ENCODE results near the gene RAMAC.
"Not testable (repeated sequence)": the region's sequence is repeated elsewhere in the genome, so short reads cannot be mapped to it uniquely, and the experiment has no call there.

The RAMAC gene

GRCh38 chr15:82985688-82986441 is at the start of gene RAMAC:
TSS of gene RAMAC (plus strand) at chr15:82986210. CDS start at chr15:82989019, 2,809 bp downstream.
- DNase-seq: peak; percentile 85

GRCh38 chr15:82936966-82937711 is 48.9 kb upstream of the RAMAC start:
- no peak for DNase-seq

GRCh38 chr15:82937712-82938058 is 48.3 kb upstream of the RAMAC start:
- no peak for DNase-seq

GRCh38 chr15:82939678-82940077 is 46.3 kb upstream of the RAMAC start:
- DNase-seq: not testable (repeated sequence)

- no peak for DNase-seq
These were observed 43.3 kb upstream of the RAMAC start for GRCh38 chr15:82942691-82943090.

GRCh38 chr15:82943176-82943575 is 42.8 kb upstream of the RAMAC start:
- DNase-seq: no peak

GRCh38 chr15:82944056-82944455 is 42.0 kb upstream of the RAMAC start:
- no peak for DNase-seq

- DNase-seq: no peak
These were observed 41.2 kb upstream of the RAMAC start for GRCh38 chr15:82944821-82945220.

GRCh38 chr15:82945326-82945725 is 40.7 kb upstream of the RAMAC start:
- no peak for DNase-seq

- DNase-seq: no peak
These were observed 39.8 kb upstream of the RAMAC start for GRCh38 chr15:82946155-82946701.

- DNase-seq: no peak
These were observed 35.7 kb upstream of the RAMAC start for GRCh38 chr15:82950295-82950694.

GRCh38 chr15:82950746-82951370 is 35.2 kb upstream of the RAMAC start:
- DNase-seq: no peak

GRCh38 chr15:82951472-82952157 is 34.4 kb upstream of the RAMAC start:
- no peak for DNase-seq

GRCh38 chr15:82952158-82953081 is 33.6 kb upstream of the RAMAC start, which contains the start of gene HOMER2:
TSS of gene HOMER2 (minus strand) at chr15:82952720. CDS start at chr15:82952535, 185 bp downstream.
- peak; percentile 23 for DNase-seq

- no peak for DNase-seq
These were observed 27.4 kb upstream of the RAMAC start for GRCh38 chr15:82958638-82959037.

- no peak for DNase-seq
These were observed 26.6 kb upstream of the RAMAC start for GRCh38 chr15:82959423-82959822.

GRCh38 chr15:82960766-82961165 is 25.2 kb upstream of the RAMAC start:
- DNase-seq: no peak

GRCh38 chr15:82963471-82964341 is 22.3 kb upstream of the RAMAC start:
- no peak for DNase-seq

GRCh38 chr15:82964890-82965289 is 21.1 kb upstream of the RAMAC start:
- DNase-seq: no peak

GRCh38 chr15:82966671-82967071 is 19.3 kb upstream of the RAMAC start:
- no peak for DNase-seq

- no peak for DNase-seq
These were observed 17.9 kb upstream of the RAMAC start for GRCh38 chr15:82968066-82968465.
